Activated gamma-delta T cell treated with Interleukin-2 at 50 U/mL for 16 hours (primary cell): ENCODE results near the gene ALG6.

Experiments used
- DNase-seq: peaks from one replicate; pipeline ENCODE4 v3.0.0-alpha.2; 2020

ALG6 gene

GRCh38 chr1:63367215-63368103 lies at the start of gene ALG6:
ALG6 (plus strand) TSS chr1:63367627; CDS start chr1:63370978, 3,351 bp downstream.
- peak; percentile 88 for DNase-seq

- no peak for DNase-seq
These were observed 49.6 kb upstream of the ALG6 start for GRCh38 chr1:63317817-63318152.

- no peak for DNase-seq
These were observed 49.0 kb upstream of the ALG6 start for GRCh38 chr1:63318201-63318979.

GRCh38 chr1:63319046-63320021 lies 48.1 kb upstream of the ALG6 start:
- no peak for DNase-seq

- no peak for DNase-seq
These were observed 47.3 kb upstream of the ALG6 start for GRCh38 chr1:63320022-63320721.

- no peak for DNase-seq
These were observed 46.2 kb upstream of the ALG6 start for GRCh38 chr1:63321066-63321784.

- no peak for DNase-seq
These were observed 45.7 kb upstream of the ALG6 start for GRCh38 chr1:63321785-63322113.

GRCh38 chr1:63322114-63322943 lies 45.1 kb upstream of the ALG6 start, which contains the start of gene FOXD3:
FOXD3 (plus strand) TSS chr1:63322567; CDS start chr1:63323059, 492 bp downstream.
- DNase-seq, result no peak

GRCh38 chr1:63322944-63323864 lies 44.2 kb upstream of the ALG6 start:
- DNase-seq, result peak; percentile 29

- DNase-seq, result no peak
These were observed 43.3 kb upstream of the ALG6 start for GRCh38 chr1:63323865-63324778.

- DNase-seq, result no peak
These were observed 42.7 kb upstream of the ALG6 start for GRCh38 chr1:63324779-63325119.

GRCh38 chr1:63325279-63325985 lies 42.0 kb upstream of the ALG6 start:
- DNase-seq, result no peak

GRCh38 chr1:63326106-63326472 lies 41.3 kb upstream of the ALG6 start:
- no peak for DNase-seq

GRCh38 chr1:63326473-63327380 lies 40.7 kb upstream of the ALG6 start:
- DNase-seq, result no peak

GRCh38 chr1:63327417-63328054 lies 39.9 kb upstream of the ALG6 start:
- no peak for DNase-seq

- DNase-seq, result no peak
These were observed 39.3 kb upstream of the ALG6 start for GRCh38 chr1:63328122-63328521.
